ENCODE results near the gene PHLDA2.
A peak's percentile ranks its signal among the peaks of the same experiment; 100 is the strongest.

Gene PHLDA2

GRCh38 chr11:2960139-2960538 lies 30.9 kb upstream of the PHLDA2 start:
- H3K9me3 ChIP-seq (ENCODE audit: control insufficient read depth, insufficient read depth, low read depth, low read length): no peaks in the 10 kb centered on the region
- peaks cover 90% of the 10 kb centered on the region for H3K36me3 ChIP-seq (ENCODE audit: control insufficient read depth, insufficient read depth, low read length)
- H3K27me3 ChIP-seq (ENCODE audit: control insufficient read depth, insufficient read depth, low read length): no peaks in the 10 kb centered on the region
- H3K27ac ChIP-seq (ENCODE audit: low read depth, low read length): no peak overlapping the region
- H3K9ac ChIP-seq (ENCODE audit: low read length): no peak overlapping the region
- peaks cover 20% of the 10 kb centered on the region for H3K4me1 ChIP-seq (ENCODE audit: control insufficient read depth, insufficient read depth, low read length)
- no peak overlapping the region for H3K4me3 ChIP-seq (ENCODE audit: low read depth, low read length)

GRCh38 chr11:2958251-2958650 lies 29.0 kb upstream of the PHLDA2 start:
- Histone ChIP-seq H3K9me3 (ENCODE audit: control insufficient read depth, insufficient read depth, low read depth, low read length) (no peaks in the 10 kb centered on the region), H3K9ac (ENCODE audit: low read length) (no peak overlapping the region), H3K27me3 (ENCODE audit: control insufficient read depth, insufficient read depth, low read length) (no peaks in the 10 kb centered on the region), H3K4me3 (ENCODE audit: low read depth, low read length) (no peak overlapping the region), H3K36me3 (ENCODE audit: control insufficient read depth, insufficient read depth, low read length) (peaks cover 90% of the 10 kb centered on the region), H3K27ac (ENCODE audit: low read depth, low read length) (no peak overlapping the region), H3K4me1 (ENCODE audit: control insufficient read depth, insufficient read depth, low read length) (peaks cover 20% of the 10 kb centered on the region)

DNA sequence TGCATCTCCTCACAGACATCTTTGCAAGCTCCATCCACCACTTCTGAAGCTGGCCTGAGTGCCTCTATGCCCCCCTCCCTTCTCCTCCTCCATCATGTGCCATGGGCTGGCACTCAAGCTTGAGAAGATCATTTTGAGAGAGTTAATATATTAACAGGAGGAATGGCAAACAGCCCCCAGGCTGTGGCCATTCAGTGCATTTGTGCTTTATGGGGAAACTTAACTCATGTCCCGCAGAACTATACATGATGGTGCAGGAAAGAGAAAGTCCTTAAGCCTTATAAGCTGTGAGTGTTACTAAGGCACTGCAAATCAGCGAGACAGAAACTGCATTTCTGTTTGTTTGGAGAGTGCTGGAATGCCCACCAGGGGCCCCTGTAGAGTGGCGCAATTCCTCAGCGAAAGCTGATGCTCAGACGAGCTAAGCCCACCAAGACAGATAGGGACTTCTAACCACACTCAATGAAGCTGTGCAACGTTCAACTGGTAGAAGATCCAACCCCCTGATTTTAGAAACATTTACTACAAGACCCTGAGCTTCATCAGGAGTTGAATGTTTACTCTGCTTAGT lies 26.8 kb upstream of the PHLDA2 start:
- H3K4me1 ChIP-seq (ENCODE audit: control insufficient read depth, insufficient read depth, low read length): peaks cover 8% of the 10 kb centered on the region
- H3K36me3 ChIP-seq (ENCODE audit: control insufficient read depth, insufficient read depth, low read length): peaks cover 100% of the 10 kb centered on the region
- H3K4me3 ChIP-seq (ENCODE audit: low read depth, low read length): no peak overlapping the region
- H3K9me3 ChIP-seq (ENCODE audit: control insufficient read depth, insufficient read depth, low read depth, low read length): no peaks in the 10 kb centered on the region
- H3K27me3 ChIP-seq (ENCODE audit: control insufficient read depth, insufficient read depth, low read length): no peaks in the 10 kb centered on the region
- H3K27ac ChIP-seq (ENCODE audit: low read depth, low read length): no peak overlapping the region
- no peak overlapping the region for H3K9ac ChIP-seq (ENCODE audit: low read length)

DNA sequence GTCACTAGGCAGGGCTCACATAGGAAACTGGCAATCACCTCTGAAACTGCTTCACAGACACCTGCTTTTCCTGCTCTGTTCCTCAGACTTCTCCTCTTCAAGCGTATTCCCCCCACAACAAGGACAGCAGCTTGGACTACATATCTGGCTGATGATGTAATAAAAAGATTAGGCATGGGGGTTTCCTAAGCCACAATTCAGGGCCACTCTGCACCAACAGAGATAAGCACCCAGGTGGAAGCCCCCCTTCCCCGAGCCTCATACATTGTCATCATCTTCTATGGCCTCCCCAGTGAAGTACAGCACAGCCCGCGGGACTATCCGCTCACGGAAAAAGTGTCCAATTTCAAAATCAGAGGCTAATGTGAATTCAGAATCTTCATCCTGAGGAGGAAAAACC lies 25.0 kb upstream of the PHLDA2 start:
- peaks cover 100% of the 10 kb centered on the region for H3K36me3 ChIP-seq (ENCODE audit: control insufficient read depth, insufficient read depth, low read length)
- H3K9ac ChIP-seq (ENCODE audit: low read length): no peak overlapping the region
- H3K9me3 ChIP-seq (ENCODE audit: control insufficient read depth, insufficient read depth, low read depth, low read length): no peaks in the 10 kb centered on the region

GRCh38 chr11:2952290-2952689 lies 23.1 kb upstream of the PHLDA2 start:
- H3K36me3 ChIP-seq (ENCODE audit: control insufficient read depth, insufficient read depth, low read length): peaks cover 100% of the 10 kb centered on the region
- H3K9me3 ChIP-seq (ENCODE audit: control insufficient read depth, insufficient read depth, low read depth, low read length): no peaks in the 10 kb centered on the region
- no peak overlapping the region for H3K4me3 ChIP-seq (ENCODE audit: low read depth, low read length)
- H3K27ac ChIP-seq (ENCODE audit: low read depth, low read length): no peak overlapping the region
- no peaks in the 10 kb centered on the region for H3K27me3 ChIP-seq (ENCODE audit: control insufficient read depth, insufficient read depth, low read length)
- no peak overlapping the region for H3K9ac ChIP-seq (ENCODE audit: low read length)
- peaks cover 6% of the 10 kb centered on the region for H3K4me1 ChIP-seq (ENCODE audit: control insufficient read depth, insufficient read depth, low read length)

More for the DNA sequence above, 25.0 kb upstream of the PHLDA2 start:
- Histone ChIP-seq H3K27me3 (ENCODE audit: control insufficient read depth, insufficient read depth, low read length) (no peaks in the 10 kb centered on the region), H3K4me3 (ENCODE audit: low read depth, low read length) (no peak overlapping the region), H3K27ac (ENCODE audit: low read depth, low read length) (no peak overlapping the region), H3K4me1 (ENCODE audit: control insufficient read depth, insufficient read depth, low read length) (0 out of 2 replicates have a peak, but pooled peaks cover 4% of the 10 kb centered on the region)

GRCh38 chr11:2951231-2952110 lies 22.3 kb upstream of the PHLDA2 start:
- H3K27me3 ChIP-seq (ENCODE audit: control insufficient read depth, insufficient read depth, low read length): no peaks in the 10 kb centered on the region
- peaks cover 100% of the 10 kb centered on the region for H3K36me3 ChIP-seq (ENCODE audit: control insufficient read depth, insufficient read depth, low read length)
- H3K4me1 ChIP-seq (ENCODE audit: control insufficient read depth, insufficient read depth, low read length): peaks cover 12% of the 10 kb centered on the region
- H3K27ac ChIP-seq (ENCODE audit: low read depth, low read length): no peak overlapping the region; the same call in 1 of the 2 replicates
- no peak overlapping the region for H3K4me3 ChIP-seq (ENCODE audit: low read depth, low read length)
- H3K9ac ChIP-seq (ENCODE audit: low read length): no peak overlapping the region
- no peaks in the 10 kb centered on the region for H3K9me3 ChIP-seq (ENCODE audit: control insufficient read depth, insufficient read depth, low read depth, low read length)

- no peak overlapping the region for H3K9ac ChIP-seq (ENCODE audit: low read length)
- peaks cover 94% of the 10 kb centered on the region for H3K36me3 ChIP-seq (ENCODE audit: control insufficient read depth, insufficient read depth, low read length)
- no peaks in the 10 kb centered on the region for H3K9me3 ChIP-seq (ENCODE audit: control insufficient read depth, insufficient read depth, low read depth, low read length)
- no peak overlapping the region for H3K4me3 ChIP-seq (ENCODE audit: low read depth, low read length)
- no peak overlapping the region for H3K27ac ChIP-seq (ENCODE audit: low read depth, low read length)
- no peaks in the 10 kb centered on the region for H3K27me3 ChIP-seq (ENCODE audit: control insufficient read depth, insufficient read depth, low read length)
- H3K4me1 ChIP-seq (ENCODE audit: control insufficient read depth, insufficient read depth, low read length): peaks cover 16% of the 10 kb centered on the region
Observed at GRCh38 chr11:2950825-2951224, 21.6 kb upstream of the PHLDA2 start.

DNA sequence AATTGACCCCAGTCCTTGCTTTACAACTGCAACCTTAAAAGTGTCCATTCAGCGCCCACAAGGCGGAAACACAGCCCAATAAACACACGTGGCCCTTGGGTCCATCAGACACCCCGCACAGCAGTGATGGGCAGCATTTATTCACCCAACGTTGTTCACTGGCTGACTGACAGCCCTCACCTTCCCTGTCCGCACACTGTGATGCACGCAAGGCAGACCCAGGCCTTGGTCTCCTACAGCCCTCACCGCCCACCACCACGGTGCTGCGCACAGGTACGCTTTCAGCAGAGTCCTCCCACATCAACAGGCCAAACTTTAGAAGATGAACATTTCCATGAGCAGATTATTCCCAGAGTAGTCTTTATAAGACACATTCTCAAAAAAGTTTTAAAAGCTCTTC lies 20.7 kb upstream of the PHLDA2 start:
- Histone ChIP-seq H3K27me3 (ENCODE audit: control insufficient read depth, insufficient read depth, low read length) (no peaks in the 10 kb centered on the region), H3K9me3 (ENCODE audit: control insufficient read depth, insufficient read depth, low read depth, low read length) (no peaks in the 10 kb centered on the region), H3K9ac (ENCODE audit: low read length) (no peak overlapping the region), H3K4me3 (ENCODE audit: low read depth, low read length) (no peak overlapping the region), H3K36me3 (ENCODE audit: control insufficient read depth, insufficient read depth, low read length) (peaks cover 89% of the 10 kb centered on the region), H3K4me1 (ENCODE audit: control insufficient read depth, insufficient read depth, low read length) (peaks cover 25% of the 10 kb centered on the region), H3K27ac (ENCODE audit: low read depth, low read length) (no peak overlapping the region)

GRCh38 chr11:2947744-2948143 lies 18.5 kb upstream of the PHLDA2 start:
- Histone ChIP-seq H3K9me3 (ENCODE audit: control insufficient read depth, insufficient read depth, low read depth, low read length) (no peaks in the 10 kb centered on the region), H3K36me3 (ENCODE audit: control insufficient read depth, insufficient read depth, low read length) (peaks cover 88% of the 10 kb centered on the region), H3K9ac (ENCODE audit: low read length) (no peak overlapping the region), H3K27ac (ENCODE audit: low read depth, low read length) (no peak overlapping the region), H3K27me3 (ENCODE audit: control insufficient read depth, insufficient read depth, low read length) (no peaks in the 10 kb centered on the region), H3K4me3 (ENCODE audit: low read depth, low read length) (no peak overlapping the region), H3K4me1 (ENCODE audit: control insufficient read depth, insufficient read depth, low read length) (peaks cover 29% of the 10 kb centered on the region)

DNA sequence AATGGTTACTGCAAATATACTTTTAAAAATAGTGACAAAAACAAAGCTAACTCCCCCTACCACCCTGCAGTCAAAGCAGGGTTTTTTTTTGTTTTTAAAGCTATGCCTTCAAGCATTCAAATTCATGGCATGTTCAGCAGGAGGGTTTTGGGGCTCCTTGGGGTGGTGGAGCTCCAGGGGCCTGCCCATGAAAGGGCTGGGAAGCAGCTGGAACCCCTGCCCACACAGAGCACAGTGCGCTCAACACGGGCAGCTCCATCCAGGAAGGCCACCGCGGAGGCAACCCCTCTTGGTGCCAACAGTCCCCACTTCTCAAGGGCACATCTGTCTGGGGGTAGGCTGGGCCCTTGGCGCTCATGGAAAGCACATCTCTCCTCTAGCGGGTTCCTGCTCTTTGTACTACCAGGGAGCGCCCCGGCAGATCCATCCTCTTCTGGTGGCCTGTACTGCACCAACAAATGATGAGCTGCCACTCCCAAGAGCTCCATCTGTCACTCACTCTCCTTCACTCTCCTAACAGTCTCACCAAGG lies 16.6 kb upstream of the PHLDA2 start:
- Histone ChIP-seq H3K4me1 (ENCODE audit: control insufficient read depth, insufficient read depth, low read length) (peaks cover 29% of the 10 kb centered on the region), H3K27ac (ENCODE audit: low read depth, low read length) (peak overlapping the region; percentile 63; the same call in 1 of the 2 replicates), H3K27me3 (ENCODE audit: control insufficient read depth, insufficient read depth, low read length) (no peaks in the 10 kb centered on the region), H3K9me3 (ENCODE audit: control insufficient read depth, insufficient read depth, low read depth, low read length) (no peaks in the 10 kb centered on the region), H3K36me3 (ENCODE audit: control insufficient read depth, insufficient read depth, low read length) (peaks cover 69% of the 10 kb centered on the region), H3K9ac (ENCODE audit: low read length) (no peak overlapping the region), H3K4me3 (ENCODE audit: low read depth, low read length) (no peak overlapping the region)
